HG03558 (cell line): ENCODE data around the gene CUL9.

Source experiments
- ATAC-seq: cut with Tn5 transposase; IDR thresholded peaks from one replicate; pipeline ENCODE4 v1.9.1; 2021; ENCODE audit warnings: moderate number of reproducible peaks; ENCODE audit not compliant: unreplicated experiment; ENCODE audit errors: extremely low read depth

The CUL9 gene

GRCh38 chr6:43192911-43193310, 10.9 kb downstream of the CUL9 start:
- ATAC-seq: no peak

GRCh38 chr6:43193929-43194328, 11.9 kb downstream of the CUL9 start:
- no peak for ATAC-seq

- ATAC-seq: no peak
Measured at GRCh38 chr6:43196337-43196736, 14.3 kb downstream of the CUL9 start.

- no peak for ATAC-seq
Measured at GRCh38 chr6:43199912-43200311, 17.9 kb downstream of the CUL9 start.

GRCh38 chr6:43200541-43200940, 18.5 kb downstream of the CUL9 start:
- no peak for ATAC-seq

- ATAC-seq: no peak
Measured at GRCh38 chr6:43202451-43202850, 20.5 kb downstream of the CUL9 start.

- ATAC-seq: no peak
Measured at GRCh38 chr6:43203029-43203717, 21.2 kb downstream of the CUL9 start.

- ATAC-seq: no peak
Measured at GRCh38 chr6:43203718-43204095, 21.7 kb downstream of the CUL9 start.

- no peak for ATAC-seq
Measured at GRCh38 chr6:43204271-43205105, 22.5 kb downstream of the CUL9 start.

GRCh38 chr6:43205849-43206248, 23.9 kb downstream of the CUL9 start:
- no peak for ATAC-seq

GRCh38 chr6:43207286-43207685, 25.3 kb downstream of the CUL9 start:
- ATAC-seq: no peak

- ATAC-seq: no peak
Measured at GRCh38 chr6:43211955-43212354, 30.0 kb downstream of the CUL9 start.

- ATAC-seq: no peak
Measured at GRCh38 chr6:43213431-43213830, 31.4 kb downstream of the CUL9 start.

GRCh38 chr6:43215066-43215465, 33.1 kb downstream of the CUL9 start:
- no peak for ATAC-seq

GRCh38 chr6:43216200-43216599, 34.2 kb downstream of the CUL9 start:
- ATAC-seq: no peak

- ATAC-seq: no peak
Measured at GRCh38 chr6:43217351-43217750, 35.4 kb downstream of the CUL9 start.

- no peak for ATAC-seq
Measured at GRCh38 chr6:43219119-43219518, 37.1 kb downstream of the CUL9 start.

GRCh38 chr6:43219814-43220213, 37.8 kb downstream of the CUL9 start:
- ATAC-seq: no peak

- ATAC-seq: no peak
Measured at GRCh38 chr6:43220439-43220951, 38.5 kb downstream of the CUL9 start.

- ATAC-seq: no peak
Measured at GRCh38 chr6:43221046-43221972, 39.3 kb downstream of the CUL9 start.
